HG03575 (cell line): ENCODE data around the gene IFITM10.

Source experiments
- ATAC-seq: cut with Tn5 transposase; IDR thresholded peaks from one replicate; pipeline ENCODE4 v1.9.1; 2021; ENCODE audit not compliant: unreplicated experiment, insufficient number of reproducible peaks, low FRiP score; ENCODE audit errors: extremely low read depth

IFITM10 gene

DNA sequence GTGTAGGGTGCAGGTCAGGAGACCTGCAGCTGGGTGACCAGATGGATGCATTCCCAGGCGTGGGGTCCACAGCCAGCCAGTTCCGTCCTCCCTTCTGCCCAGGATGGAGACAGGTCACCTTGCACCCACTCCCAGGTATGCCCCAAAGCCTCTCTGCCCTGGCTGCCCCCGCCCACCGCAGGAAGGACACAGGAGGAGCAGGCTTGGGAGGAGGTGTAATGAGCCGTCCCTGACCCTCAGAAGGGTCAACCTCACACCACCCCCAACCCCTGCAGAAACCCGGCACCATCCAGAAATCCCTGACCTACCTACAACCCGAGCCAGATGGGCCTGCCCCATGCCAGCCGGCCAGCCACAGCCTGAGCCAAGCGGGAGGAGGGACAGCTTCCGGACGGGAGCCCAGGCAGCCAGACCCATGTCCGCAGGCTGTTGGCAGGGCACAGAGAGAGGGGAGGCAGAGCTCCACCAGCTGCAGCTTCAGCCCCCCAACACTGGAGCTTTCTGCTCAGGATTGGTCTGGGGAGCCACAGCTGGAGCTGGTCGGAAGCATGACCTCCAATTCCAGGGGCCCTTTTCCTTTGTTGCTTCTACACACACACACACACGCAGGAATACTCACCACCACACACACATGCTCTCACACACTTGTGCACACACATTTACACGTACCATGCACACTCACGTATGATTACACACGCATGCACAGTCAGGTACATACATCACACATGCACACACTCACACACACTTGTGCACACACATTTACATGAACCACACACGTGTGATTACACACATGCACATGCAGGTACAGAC is 5.3 kb downstream of the IFITM10 start:
- ATAC-seq = no peak

DNA sequence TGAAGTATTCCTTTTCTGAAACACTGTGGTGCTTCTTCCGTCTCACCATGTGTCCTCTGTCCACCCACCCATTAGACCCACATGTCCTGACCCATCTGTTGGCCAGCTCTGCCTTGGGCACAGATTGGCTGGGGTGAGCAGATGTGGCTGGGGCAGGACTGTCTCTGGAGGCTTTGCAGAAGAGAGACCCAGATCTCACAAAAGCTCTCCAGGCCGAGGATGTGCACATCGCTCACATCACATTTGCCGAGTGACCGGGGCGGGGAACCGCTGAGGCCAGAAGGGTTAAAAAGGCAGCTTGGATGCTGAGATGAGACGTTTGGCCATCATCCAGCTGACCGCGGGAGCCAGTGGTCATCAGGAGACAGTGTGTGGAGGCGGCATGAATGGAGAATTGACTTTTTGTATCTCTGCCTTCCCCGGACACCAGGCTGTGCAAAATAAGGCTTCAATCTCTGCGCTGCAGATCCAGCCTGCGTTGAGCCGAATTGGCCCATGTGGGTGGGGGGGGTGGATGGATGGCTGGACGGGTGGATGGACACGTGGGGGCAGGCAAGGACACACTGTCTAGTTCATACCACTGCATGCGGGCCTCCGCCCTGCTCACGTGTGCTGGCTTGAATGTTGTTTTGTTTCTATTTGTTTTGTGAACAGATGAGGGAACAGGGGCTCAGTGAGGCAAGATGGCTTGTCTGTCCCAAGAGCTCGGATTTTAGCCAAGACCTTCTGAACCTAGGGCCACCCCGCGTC is 6.1 kb downstream of the IFITM10 start:
- no peak for ATAC-seq

DNA sequence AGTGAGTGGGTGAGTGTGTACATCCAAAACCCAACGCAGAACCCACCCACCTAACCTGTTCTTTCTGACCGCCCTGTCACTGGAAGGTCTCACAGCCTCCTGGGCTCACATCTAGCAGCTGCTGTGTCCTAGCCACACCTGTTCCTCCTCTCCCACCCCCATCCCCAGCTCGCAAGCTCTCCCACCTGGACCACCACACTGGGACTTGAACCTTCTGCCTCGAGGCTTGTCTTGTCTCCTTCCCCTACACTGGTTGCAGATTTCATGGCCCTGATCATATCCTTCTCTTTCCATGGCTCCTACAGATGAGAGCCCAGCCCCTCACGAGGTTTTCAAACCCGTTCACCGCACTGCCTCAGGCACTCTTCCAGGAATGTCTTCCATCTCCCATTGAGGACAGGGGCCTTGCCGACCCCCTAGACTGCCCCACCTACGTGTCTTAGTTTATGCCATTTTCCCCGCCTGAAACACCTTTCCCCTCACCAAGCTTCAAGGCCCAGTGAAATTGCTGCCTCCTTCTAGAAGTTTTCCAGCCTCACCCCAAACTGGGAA is 6.7 kb downstream of the IFITM10 start:
- ATAC-seq = no peak

DNA sequence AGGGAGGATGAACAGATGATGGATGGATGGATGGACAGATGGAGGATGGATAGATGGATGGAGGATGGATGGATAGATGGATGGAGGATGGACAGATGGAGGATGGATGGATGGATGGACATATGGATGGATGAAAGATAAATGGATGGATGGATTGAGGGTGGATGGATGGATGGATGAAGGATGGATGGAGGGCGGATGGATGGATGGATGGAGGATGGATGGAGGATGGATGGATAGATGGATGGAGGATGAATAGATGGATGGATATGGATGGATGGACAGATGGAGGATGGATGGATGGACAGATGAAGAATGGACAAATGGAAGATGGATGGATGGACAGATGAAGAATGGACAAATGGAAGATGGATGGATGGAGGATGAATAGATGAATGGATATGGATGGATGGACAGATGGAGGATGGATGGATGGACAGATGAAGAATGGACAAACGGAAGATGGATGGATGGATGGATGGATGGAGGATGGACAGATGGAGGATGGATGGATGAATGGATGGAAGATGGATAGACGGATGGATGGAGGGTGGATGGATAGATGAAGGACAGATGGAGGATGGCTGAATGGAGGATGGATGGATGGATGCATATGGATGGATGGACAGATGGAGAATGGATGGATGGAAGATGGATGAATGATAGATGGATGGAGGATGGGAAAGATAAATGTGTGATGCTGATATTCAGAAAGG is 7.4 kb downstream of the IFITM10 start:
- no peak for ATAC-seq

DNA sequence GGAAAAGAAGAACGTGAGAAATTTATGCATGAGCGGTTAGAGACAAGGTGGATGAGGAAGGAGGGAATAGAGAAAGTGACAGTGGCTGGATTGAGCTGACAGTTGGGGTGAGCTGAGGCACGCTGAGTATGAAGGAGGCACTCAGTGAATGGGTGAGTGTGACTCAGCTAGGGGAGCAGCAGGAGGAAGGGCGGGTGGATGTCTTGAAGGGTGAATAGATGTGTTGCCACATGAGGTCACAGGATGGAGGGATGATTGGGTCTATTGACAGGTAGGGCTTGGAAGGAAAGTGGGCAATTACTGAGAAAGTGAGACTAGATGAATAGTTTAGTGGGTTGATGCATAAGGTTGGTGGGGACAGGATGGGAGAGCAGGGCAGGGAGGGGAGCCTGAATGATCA is 8.0 kb downstream of the IFITM10 start:
- no peak for ATAC-seq

DNA sequence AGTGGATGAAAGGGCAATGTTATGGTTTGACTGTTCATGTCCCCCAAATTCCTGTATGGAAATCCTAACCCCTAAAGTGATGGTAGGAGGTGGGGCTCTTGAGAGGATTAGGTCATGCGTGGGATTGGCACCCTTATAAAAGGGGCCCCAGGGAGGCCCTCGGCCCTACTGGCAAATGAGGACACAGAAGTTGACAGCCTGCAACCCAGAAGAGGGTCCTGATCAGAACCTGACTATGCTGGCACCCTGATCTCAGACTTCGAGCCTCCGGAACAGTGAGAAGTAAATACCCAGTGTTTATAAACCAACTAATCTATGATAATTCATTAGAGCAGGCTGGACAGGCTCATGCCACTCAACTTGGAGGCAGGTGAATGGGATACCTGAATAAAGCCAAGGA is 8.7 kb downstream of the IFITM10 start:
- no peak for ATAC-seq

DNA sequence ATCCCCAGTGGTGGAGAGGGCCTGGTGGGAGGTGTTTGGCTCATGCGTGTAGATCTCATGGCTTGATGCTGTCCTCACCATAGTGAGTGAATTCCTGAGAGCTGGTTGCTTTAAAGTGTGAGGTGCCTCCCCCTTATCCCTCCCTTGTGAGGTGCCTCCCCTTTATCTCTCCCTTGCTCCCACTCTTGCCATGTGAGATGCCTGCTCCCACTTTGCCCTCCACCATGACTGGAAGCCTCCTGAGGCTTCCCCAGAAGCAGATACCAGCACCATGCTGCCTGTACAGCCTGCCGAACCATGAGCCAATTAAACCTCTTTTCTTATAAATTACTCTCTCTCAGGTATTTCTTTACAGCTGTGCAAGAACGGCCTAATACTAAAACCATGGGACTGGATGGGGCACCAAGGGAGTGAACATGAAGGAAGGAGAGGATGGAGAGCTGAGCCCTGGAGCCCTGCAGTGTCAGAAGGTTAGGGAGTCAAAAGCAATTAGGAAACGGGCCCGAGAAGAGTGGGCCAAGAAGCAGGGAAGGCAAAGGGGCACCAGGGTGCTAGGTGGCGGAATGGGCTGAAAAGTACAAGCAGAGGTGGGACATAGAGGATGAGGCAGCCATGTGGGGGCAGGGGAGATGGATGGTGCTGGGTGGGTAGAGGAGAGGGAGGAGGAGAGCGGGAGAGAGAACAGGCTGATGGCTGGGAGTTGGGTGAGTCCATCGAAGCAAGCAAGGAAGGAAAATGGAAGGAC is 9.4 kb downstream of the IFITM10 start:
- ATAC-seq = no peak

DNA sequence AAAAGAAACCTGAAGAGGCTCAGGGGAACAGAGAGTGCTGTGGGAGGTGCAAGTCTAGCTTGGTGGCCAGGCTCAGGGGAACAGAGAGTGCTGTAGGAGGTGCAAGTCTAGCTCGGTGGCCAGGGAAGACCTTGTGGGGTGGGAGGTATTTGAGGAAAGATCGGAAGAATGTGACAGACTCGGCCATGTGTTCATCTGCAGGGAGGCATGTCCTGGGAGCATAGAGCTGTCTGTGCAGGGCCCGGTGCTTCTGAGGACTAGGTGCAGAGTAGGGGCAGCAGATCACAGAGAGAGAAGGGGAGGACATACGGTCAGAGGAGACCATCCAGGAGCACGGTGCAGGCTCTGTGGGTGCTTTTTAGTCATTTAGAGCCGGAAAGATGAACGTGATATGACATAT is 10.8 kb downstream of the IFITM10 start:
- ATAC-seq = no peak

DNA sequence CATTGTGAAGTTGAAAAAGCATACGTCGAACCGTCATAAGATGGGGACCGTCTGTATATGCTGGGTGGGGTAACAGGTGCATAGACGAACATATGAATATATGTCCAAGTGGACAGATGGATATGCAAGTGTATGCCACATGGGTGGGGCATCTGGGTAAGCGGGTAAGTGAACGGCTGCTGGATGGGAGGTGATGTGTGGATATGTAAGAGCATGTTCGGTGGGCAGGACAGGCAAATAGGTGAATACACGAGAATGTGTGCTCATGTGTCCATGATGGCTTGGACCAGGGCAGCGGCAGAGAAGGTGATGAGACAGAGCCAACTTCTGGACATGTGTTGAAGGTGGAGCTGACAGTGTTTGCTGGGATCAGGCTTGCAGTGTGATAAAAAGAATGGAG is 12.0 kb downstream of the IFITM10 start:
- ATAC-seq = no peak

DNA sequence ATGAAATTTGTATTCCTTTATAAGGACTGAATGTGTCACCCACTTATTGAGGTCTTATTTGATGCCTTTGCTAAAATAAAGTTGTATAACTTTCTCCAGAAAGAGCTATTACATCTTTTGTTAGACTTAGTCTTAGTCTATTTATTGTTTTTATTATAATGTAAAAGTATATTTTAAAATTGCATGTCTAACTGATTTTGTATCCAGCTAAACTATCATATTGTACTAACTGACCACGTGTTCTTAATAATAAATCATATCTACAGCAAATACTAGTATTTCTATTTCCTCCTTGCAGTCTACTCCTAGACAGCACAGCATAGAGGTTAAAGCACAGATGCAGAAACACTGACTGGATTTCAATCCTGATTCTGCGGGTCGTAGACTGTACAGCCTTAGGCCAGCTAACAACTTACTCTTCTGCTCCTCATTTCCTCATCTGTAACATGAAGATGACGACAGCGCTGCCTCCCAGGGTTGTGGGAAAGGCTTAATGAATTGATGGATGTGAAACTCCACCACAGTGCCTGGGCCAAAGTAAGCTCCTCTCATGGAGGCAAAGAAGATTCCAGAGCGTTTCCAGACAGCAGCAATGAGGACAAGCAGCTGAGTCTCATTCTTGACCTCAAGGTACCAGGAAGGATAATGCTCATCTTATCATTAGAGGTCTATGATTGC is 13.2 kb downstream of the IFITM10 start:
- no peak for ATAC-seq

DNA sequence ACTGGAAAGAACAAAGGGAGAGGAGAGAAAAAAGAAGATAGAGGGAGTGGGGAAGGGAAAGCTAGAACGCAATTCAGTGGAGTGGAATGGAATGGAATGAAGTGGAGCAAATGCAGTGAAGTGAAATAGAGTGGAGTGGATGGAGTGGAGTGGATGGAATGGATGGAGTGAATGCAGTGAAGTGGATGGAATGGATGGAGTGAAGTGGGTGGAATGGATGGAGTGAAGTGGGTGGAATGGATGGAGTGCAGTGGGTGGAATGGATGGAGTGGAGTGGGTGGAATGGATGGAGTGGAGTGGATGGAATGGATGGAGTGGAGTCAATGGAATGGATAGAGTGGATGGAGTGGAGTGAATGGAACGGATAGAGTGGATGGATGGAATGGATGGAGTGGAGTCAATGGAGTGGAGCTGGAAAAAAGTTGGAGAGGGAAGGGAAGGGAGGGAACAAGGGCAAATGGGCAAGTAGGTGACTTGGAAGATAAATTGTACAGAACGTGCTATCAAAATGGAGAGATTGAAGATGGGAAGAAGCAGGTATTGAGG is 13.9 kb downstream of the IFITM10 start:
- no peak for ATAC-seq

DNA sequence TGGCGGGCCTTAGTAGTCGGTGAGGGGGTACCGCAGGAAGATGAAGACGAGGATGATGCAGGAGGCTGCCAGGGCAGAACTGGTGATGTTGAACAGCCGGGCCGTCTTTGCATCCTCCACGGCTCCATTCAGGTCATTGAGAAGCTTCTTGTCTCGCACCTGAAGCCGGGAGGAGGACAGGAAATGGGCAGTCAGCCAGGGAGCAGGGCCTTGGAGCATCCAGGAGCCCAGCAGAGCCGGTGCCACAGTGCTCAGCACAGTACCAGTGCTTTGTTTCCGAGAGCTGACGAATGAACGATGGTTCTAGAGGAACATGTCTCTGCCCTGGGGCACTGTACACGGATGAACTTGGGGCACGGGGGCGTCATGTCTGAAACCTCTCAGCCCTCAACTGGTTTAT is 15.1 kb downstream of the IFITM10 start:
- no peak for ATAC-seq

DNA sequence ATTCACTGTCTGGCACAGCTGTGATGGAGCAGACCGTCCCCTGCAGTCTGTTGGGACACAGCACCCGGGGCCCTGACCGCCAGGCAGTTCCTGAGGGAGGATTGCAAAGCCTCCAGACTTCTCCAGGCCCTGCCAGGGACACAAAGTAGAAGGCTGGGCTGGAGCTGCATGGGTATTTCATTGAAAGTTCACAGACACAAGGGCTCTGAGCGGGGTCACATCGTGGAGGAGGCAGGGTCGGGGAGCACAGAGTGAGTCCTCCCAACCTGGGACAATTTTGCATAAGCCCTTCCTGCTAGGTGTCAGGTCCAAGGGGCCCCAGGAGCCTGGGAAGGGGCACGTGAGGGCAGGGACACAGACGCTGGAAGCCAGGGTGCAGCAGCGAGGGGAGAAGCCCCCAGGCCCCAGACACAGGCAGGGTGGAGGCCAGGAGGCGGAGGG is 15.7 kb downstream of the IFITM10 start:
- ATAC-seq = no peak

DNA sequence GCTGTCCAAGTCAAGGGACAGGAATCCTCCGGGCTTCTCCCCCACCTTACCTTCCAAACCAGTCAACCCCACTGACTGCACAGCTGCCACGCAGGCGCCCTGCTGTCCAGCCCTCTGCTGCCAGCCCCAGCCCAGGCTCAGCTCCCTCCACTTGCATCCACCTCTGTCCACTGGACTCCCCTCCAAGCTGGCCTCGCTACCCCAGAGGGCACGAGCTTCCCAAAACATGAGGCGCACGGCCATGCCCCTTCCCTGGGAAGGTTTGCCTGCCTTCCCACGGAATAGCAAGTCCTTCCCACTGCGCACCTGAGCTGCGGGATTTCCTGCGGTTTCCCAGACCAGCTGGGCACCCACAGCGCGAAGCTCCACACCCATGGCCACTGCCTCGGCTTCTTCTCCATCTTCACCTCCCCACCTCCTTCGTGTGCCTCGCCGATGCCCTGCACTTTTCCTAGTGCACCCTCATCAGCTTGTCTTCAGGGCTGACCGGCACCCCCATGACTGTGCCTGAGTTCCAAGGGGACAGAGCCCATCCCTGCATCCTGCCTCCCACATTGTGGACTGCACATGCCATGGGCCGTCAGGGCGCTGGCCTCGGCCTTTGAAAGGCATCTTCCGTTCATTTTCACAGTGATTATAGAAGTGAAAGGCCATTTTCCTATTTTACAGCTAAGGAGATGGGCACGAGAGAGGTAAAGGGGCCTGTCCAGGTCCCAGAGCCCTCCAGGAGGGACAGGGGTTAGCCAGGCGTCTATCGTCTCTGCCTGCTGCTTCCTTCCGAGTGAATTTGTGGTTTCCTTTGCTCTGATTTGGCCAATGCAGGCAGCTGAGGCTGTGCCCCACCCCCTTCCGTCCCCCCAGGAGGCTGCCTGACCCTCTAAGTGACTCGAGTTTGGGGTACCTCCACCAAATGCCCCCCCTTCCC is 16.4 kb downstream of the IFITM10 start:
- ATAC-seq = no peak

DNA sequence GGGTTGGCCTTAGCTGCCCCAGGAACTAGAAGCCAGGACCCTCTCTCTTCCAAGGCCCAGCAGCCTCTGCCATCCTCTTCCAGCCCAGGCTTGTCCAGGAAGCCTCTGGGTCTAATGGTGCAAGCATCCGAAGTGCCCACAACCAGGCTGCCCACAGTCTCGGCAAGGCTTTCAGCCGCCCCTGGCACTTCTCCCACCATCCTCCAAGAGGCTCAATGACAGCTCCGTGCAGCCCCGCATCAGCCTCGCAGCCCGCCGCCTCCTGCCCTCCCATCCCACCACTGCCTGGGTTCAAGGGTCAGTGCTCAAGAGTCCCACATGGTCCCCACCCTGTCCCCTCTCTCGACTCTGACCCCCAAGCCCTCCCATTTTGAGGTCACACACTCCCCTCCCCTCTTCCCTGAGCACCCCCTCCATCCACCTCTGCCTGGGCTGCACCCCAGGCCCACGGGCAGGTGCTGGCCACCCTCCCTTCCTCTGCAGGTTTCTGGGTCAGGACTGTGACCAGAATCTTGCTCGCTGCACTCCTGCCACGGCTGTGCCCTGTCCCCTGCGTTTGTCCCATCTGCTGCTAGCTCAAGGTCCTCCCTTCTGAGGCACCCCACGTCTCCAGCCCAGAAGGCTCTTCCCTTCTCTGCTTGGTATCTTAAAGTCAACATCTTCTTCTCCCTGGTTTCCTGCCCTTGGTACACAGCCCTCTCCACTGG is 17.2 kb downstream of the IFITM10 start:
- ATAC-seq = no peak

DNA sequence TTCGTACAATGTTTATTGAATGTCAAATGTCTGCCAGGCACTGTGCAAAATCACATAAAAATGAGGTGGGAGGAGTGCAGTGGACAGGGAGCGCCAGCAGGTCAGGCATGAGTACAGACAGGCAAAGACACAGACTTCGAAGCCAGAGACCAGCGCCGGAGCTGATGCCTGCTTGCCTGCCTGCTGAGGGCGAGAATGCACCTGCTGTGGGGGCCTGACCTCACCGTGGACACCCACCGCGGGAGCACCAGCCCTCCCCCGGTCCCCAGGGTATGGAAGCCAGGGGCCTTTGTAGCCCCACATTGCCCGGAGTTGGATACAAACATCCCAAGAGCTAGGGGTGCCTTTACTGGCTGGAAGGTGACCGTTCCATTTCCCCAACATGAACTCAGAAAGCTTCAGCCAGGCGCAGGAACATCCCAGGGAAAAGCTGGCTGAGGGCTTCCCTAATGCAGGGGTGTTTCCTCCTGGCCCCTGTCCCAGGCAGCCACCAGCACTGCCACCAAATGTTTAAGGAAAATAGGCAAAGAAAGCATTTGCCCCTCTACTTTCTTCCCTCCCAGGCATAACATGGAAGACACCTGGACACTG is 17.9 kb downstream of the IFITM10 start:
- ATAC-seq = no peak
